GM06990 (cell line): ENCODE results near the gene LPIN1.

Source experiments
- DNase-seq: peaks from one replicate; pipeline ENCODE4 v3.0.0-alpha.2; 2011; ENCODE audit not compliant: insufficient read length; ENCODE audit errors: extremely low read depth
- H3K27me3 ChIP-seq: replicated peaks from 2 replicates; pipeline ENCODE4 v1.6.0; 2011; ENCODE audit warnings: low read length; ENCODE audit not compliant: control insufficient read depth, insufficient read depth
- H3K36me3 ChIP-seq: 2 replicates; pipeline ENCODE4 v1.5.1; 2011; ENCODE audit warnings: low read length; ENCODE audit not compliant: control insufficient read depth, insufficient read depth
- H3K4me3 ChIP-seq: replicated peaks from 2 replicates; pipeline ENCODE4 v1.5.1; 2011; ENCODE audit warnings: low read depth, mild to moderate bottlenecking, control low read depth, low read length
- CTCF ChIP-seq: IDR thresholded peaks from 2 replicates; pipeline ENCODE4 v1.5.1; 2011; ENCODE audit warnings: low read length, control low read depth, mild to moderate bottlenecking, inconsistent platforms; ENCODE audit not compliant: insufficient read depth, poor library complexity, severe bottlenecking

Gene LPIN1

DNA sequence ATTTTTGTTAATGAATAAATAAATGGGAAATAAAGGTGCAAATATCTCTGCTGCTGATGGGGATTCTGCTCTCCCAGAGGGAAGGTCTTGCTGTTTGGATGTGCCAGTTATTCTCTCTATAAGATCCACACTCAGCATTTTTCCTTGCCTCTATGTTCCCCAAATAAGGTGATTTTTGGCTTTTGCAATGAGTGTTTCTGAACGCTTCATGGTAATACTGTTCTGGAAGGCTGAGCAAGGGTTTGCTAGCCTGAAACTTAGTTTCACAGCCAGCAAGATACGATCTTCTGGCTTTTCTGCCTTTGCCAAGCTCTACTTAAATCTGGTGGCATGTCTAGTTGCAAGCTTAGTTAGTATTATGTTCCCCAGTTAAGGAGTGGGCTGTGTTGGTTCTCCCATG lies 114.6 kb downstream of the LPIN1 start:
- H3K27me3 ChIP-seq: no peaks in the 10 kb centered on the region
- no peak overlapping the region for H3K4me3 ChIP-seq
- TF ChIP-seq CTCF: no peak
- no peaks in the 10 kb centered on the region for H3K36me3 ChIP-seq
- peak; percentile 60 for DNase-seq

DNA sequence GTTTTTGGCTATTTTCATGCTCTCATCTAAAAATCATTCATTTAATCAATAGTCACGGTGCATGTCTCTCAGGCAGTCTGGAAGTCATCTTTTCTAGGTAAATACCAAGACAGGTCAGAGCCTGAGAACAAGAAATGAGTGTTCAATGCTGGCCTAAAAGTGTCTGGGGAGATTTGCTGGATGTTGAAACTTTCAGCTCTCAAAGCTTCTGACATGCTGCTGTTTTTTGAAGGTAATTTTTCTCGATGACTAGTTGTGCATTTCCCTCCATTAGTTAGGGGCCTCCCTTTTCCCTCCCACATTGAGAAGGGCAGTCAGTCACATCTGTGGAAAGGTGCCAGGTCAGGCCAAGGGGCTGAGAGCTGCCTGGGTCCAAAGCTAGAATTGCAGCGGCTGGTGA lies 115.6 kb downstream of the LPIN1 start:
- TF ChIP-seq CTCF: no peak
- H3K27me3 ChIP-seq: no peaks in the 10 kb centered on the region
- DNase-seq: peak; percentile 48
- H3K4me3 ChIP-seq: no peak overlapping the region
- H3K36me3 ChIP-seq: no peaks in the 10 kb centered on the region

DNA sequence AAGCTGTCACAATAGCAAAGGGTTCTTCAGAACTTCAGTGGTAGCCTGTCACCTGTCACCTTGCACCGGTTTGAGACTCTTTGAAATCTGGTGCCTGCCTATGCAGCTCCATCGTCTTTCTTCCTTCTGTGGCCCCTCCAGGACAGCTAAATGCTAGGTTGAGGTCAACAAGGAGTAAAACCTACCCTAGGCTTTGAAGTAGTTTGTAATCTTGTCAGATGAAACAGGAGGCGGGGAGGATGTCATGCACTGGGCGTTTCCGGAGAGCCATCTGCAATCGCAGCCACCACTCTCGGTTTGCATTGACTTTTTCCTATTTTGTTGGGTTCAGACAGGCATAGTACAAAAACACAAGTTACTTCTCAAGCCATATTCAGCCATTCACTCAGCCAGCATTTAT lies 116.7 kb downstream of the LPIN1 start:
- peak; percentile 50 for DNase-seq

DNA sequence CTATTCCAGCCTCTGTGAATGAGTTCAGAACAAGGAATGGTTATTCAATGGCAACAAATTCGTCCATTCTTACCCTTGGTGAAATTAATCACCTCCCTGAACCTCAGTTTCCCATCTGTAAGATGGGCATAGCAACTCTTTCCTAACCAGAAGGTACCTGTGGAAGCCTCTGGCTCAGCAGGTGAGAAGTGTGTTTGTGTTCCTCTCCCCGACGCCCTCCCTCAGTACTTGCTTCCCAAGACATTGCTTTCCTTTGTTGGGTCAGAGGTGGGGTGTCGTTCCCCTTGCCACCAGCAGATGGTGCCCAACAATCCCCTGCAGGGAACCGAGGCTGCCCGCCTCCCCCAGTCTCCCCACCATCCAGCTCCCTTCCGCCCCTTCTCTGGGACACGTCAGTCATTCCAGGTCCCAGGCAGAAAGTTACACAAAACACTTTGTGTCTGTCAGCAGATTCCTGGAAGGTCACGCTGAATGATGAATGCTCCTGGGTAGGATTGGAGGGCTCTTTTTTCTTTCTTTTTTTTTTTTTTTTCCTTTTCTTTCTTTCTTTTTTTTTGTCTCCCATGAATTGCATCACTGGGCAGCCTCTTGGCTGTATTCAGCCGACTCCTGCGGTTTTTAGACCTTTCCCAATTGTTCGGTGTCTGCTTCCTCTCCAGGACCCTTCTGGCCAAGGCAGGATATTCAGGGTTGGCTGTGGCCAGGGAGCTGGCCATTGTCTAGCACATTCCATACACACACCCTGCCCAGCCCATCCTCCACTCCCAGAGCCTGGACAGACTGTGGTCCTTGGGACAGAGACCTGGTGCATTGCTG lies 117.3 kb downstream of the LPIN1 start:
- peak; percentile 70 for DNase-seq
- no peaks in the 10 kb centered on the region for H3K36me3 ChIP-seq
- TF ChIP-seq CTCF: peak; percentile 95
- H3K27me3 ChIP-seq: no peaks in the 10 kb centered on the region
- peak overlapping the region; percentile 47 for H3K4me3 ChIP-seq

More for the DNA sequence above, 116.7 kb downstream of the LPIN1 start:
- Histone ChIP-seq H3K36me3 (no peaks in the 10 kb centered on the region), H3K27me3 (no peaks in the 10 kb centered on the region), H3K4me3 (peak overlapping the region; percentile 47)
- no peak for TF ChIP-seq CTCF

GRCh38 chr2:11864724-11865123 lies 118.3 kb downstream of the LPIN1 start:
- H3K27me3 ChIP-seq: no peaks in the 10 kb centered on the region
- no peak for TF ChIP-seq CTCF
- no peak overlapping the region for H3K4me3 ChIP-seq
- no peaks in the 10 kb centered on the region for H3K36me3 ChIP-seq
- no peak for DNase-seq
